Vagina (tissue), 2 donors: Measurements from ENCODE around the gene RTN4IP1.

Source experiments
- POLR2A ChIP-seq, 2 donors: fragments of 450-650 bp; IDR thresholded peaks; one replicate each; pipeline ENCODE4 v1.6.1; 2017; ENCODE audit warnings: antibody characterized with exemption in 2 of 2, mild to moderate bottlenecking in 2 of 2, moderate library complexity in 2 of 2
- POLR2AphosphoS5 ChIP-seq, 2 donors: sonication (generic); formaldehyde crosslinking; IDR thresholded peaks; one replicate each; pipeline ENCODE4 v1.9.0; 2017; ENCODE audit warnings: antibody characterized with exemption in 2 of 2, mild to moderate bottlenecking in 2 of 2, low read depth in 1 of 2; ENCODE audit not compliant: insufficient read depth in 1 of 2
- TF ChIP-seq, protein P1 (sequence below), 3 experiments: fragments of 450-650 bp in 2 of 3; fragments of 200-600 bp in 1 of 3; sonication (generic) in 1 of 3; IDR thresholded peaks; one replicate each; pipeline ENCODE4 v1.5.1; 2017 to 2019; ENCODE audit warnings: antibody characterized with exemption in 3 of 3, mild to moderate bottlenecking in 2 of 3, moderate library complexity in 2 of 3

DNA sequence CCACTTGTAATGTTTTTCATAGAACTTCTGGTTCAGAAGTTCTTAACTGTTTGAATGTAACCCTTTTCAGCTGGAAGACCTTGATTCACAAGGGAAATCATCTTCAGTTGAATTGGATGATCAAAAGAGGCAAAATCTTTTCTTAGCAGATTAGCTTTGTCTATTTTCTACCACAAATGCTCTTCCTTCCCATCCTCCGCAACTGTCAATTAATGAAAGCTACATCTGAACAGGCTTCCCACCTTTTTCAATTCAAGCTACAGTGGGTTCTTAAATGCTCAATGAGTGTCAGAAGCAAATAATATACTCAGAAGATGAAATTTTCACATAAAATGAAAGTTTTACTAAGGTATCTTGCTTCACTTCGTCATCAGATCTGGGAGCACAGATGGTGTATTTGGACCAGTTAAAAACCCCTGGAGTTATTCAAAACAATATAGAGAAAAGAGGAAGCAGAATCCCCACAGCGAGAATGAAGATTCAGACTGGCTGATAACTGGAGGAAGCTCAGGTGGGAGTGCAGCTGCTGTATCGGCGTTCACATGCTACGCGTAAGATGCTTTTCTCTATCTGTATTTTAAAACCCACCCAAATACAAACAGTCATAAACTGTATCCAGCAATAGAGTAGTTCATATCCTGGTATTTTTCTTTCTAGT is 19.5 kb upstream of the RTN4IP1 start:
- TF ChIP-seq POLR2A (IDR thresholded peaks at IDR 0.05) (no peak), POLR2AphosphoS5 (IDR thresholded peaks at IDR 0.05; ENCODE audit: insufficient read depth in 1 of 2, low read depth in 1 of 2) (no peak)
- TF ChIP-seq, protein P1, sequence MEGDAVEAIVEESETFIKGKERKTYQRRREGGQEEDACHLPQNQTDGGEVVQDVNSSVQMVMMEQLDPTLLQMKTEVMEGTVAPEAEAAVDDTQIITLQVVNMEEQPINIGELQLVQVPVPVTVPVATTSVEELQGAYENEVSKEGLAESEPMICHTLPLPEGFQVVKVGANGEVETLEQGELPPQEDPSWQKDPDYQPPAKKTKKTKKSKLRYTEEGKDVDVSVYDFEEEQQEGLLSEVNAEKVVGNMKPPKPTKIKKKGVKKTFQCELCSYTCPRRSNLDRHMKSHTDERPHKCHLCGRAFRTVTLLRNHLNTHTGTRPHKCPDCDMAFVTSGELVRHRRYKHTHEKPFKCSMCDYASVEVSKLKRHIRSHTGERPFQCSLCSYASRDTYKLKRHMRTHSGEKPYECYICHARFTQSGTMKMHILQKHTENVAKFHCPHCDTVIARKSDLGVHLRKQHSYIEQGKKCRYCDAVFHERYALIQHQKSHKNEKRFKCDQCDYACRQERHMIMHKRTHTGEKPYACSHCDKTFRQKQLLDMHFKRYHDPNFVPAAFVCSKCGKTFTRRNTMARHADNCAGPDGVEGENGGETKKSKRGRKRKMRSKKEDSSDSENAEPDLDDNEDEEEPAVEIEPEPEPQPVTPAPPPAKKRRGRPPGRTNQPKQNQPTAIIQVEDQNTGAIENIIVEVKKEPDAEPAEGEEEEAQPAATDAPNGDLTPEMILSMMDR (IDR thresholded peaks at IDR 0.05), result no peak
